Thoracic aorta (tissue), 2 donors: ENCODE data around the gene EVX1. TPM values are rescaled to one million over a fixed set of nuclear protein-coding genes. Genes with fewer than 3 reads are reported as not detected.

Experiments
- ATAC-seq: fragments of 150-250 bp; one replicate; pipeline ENCODE4 v1.8.0; 2017; ENCODE audit warnings: low read depth; ENCODE audit not compliant: insufficient number of reproducible peaks, low FRiP score
- DNase-seq: peaks from one replicate; pipeline ENCODE4 v3.0.0-alpha.2; 2020; ENCODE audit warnings: low spot score
- H3K27ac ChIP-seq, 2 donors: fragments of 200-600 bp; sonication (generic); 1 replicate in 1 of 2; 2 replicates in 1 of 2; pipeline ENCODE4 v1.5.1; 2016; ENCODE audit warnings: mild to moderate bottlenecking in 2 of 2, moderate library complexity in 2 of 2
- H3K27me3 ChIP-seq: fragments of 200-600 bp; sonication (generic); replicated peaks from 2 replicates; pipeline ENCODE4 v1.6.0; 2016; ENCODE audit warnings: mild to moderate bottlenecking; ENCODE audit not compliant: insufficient read depth
- H3K36me3 ChIP-seq: fragments of 200-600 bp; sonication (generic); one replicate; pipeline ENCODE4 v1.5.1; 2016
- H3K4me1 ChIP-seq, 2 donors: fragments of 200-600 bp; sonication (generic); 1 replicate in 1 of 2; 2 replicates in 1 of 2; pipeline versions ENCODE4 v1.5.1 to v1.6.0; 2016; ENCODE audit warnings: low read depth in 2 of 2, mild to moderate bottlenecking in 1 of 2; ENCODE audit not compliant: control insufficient read depth in 1 of 2
- H3K4me3 ChIP-seq: fragments of 200-600 bp; sonication (generic); 2 replicates; pipeline ENCODE4 v1.5.1; 2016; ENCODE audit warnings: mild to moderate bottlenecking
- H3K9me3 ChIP-seq: fragments of 200-600 bp; sonication (generic); 2 replicates; pipeline ENCODE4 v1.5.1; 2016
- CTCF ChIP-seq: fragments of 200-600 bp; sonication (generic); IDR thresholded peaks from one replicate; pipeline ENCODE4 v1.5.1; 2019; ENCODE audit warnings: antibody characterized with exemption
- total RNA-seq, 2 donors: library from RNA; depleted of rRNA; stranded (reverse); fragments of >200 nt; gene quantifications; one replicate each; pipeline versions ENCODE4 v1.1.0 to v1.2.3, GENCODE V29; 2016

EVX1 gene
- total RNA-seq, 2 donors from 2014 or later: not detected

- no peak for TF ChIP-seq CTCF
- H3K9me3 ChIP-seq: no peaks in the 10 kb centered on the region
- H3K27ac ChIP-seq: no peak overlapping the region
- no peak overlapping the region for H3K4me3 ChIP-seq
- no peak for DNase-seq
- H3K4me1 ChIP-seq: no peaks in the 10 kb centered on the region
- ATAC-seq: no peak
- no peaks in the 10 kb centered on the region for H3K36me3 ChIP-seq
- no peaks in the 10 kb centered on the region for H3K27me3 ChIP-seq
Measured at GRCh38 chr7:27262121-27262520, 19.5 kb downstream of the EVX1 start.

DNA sequence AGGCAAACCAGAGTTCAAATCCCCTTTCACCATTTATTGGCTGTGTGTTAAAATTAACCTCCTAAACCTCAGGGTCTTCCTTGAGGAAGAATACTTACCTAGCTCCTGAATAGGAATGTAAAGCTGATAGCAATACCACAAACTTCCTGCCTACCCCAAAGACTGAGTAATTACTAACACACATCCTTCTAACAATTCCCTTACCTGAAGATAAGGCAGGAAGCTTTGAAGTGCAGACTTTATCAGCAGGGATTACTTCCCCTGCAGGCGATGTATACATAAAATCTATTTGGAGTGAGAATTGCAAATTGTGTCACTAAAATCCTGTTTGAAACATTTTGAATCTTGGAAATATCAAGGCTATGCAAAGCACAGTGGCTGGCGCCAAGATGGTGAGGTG, 21.2 kb downstream of the EVX1 start:
- DNase-seq: no peak
- no peak for ATAC-seq
- H3K4me3 ChIP-seq: no peak overlapping the region

GRCh38 chr7:27269455-27269854, 26.9 kb downstream of the EVX1 start:
- Histone ChIP-seq H3K4me1 (no peaks in the 10 kb centered on the region), H3K27ac (no peak overlapping the region), H3K27me3 (no peaks in the 10 kb centered on the region), H3K9me3 (peaks cover 10% of the 10 kb centered on the region), H3K4me3 (no peak overlapping the region), H3K36me3 (no peaks in the 10 kb centered on the region)
- DNase-seq (no peak), ATAC-seq (no peak)
- no peak for TF ChIP-seq CTCF

More for the DNA sequence above, 21.2 kb downstream of the EVX1 start:
- Histone ChIP-seq H3K27me3 (no peaks in the 10 kb centered on the region), H3K36me3 (no peaks in the 10 kb centered on the region), H3K9me3 (no peaks in the 10 kb centered on the region), H3K27ac (no peak overlapping the region), H3K4me1 (no peaks in the 10 kb centered on the region)
- no peak for TF ChIP-seq CTCF

DNA sequence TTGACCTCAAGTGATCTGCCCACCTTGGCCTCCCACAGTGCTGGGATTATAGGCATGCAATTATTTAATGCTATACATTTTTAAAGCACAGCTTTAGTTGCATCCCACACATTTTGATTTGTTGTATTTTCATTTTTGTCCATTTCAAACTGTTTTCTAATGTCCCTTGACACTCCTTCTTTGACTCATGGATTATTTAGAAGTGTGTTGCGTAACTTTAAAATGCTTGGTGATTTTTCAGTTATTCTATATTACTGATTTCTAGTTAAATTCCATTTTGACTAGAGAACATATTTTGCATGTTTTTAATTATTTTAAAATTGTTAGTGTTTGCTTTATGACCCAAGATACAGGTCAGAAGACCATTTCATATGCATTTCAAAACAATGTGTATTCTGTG, 28.8 kb downstream of the EVX1 start:
- no peak overlapping the region for H3K27ac ChIP-seq
- no peak for TF ChIP-seq CTCF
- no peaks in the 10 kb centered on the region for H3K4me1 ChIP-seq

DNA sequence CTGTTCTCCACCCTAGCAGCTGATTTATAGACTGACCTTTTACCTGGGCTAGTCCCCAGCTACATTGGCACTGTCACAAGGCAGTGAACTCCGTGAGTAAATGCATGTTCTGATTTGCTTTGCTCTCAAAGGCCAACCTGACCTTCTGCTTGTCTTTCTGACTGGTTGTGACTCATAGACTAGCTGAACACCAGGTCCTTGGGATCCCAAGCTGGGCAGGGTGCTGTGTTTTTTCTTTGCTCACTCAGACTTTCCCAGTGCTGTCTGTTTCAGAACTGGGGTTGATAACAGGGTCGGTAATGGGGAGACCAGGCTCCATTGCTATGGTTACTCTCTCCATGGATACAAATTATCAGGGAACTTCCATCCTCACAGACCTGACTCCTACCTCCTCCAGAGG, 35.0 kb downstream of the EVX1 start:
- no peak for ATAC-seq

More for the DNA sequence above, 28.8 kb downstream of the EVX1 start:
- ATAC-seq (no peak), DNase-seq (no peak)
- Histone ChIP-seq H3K27me3 (no peaks in the 10 kb centered on the region), H3K36me3 (no peaks in the 10 kb centered on the region), H3K4me3 (no peak overlapping the region), H3K9me3 (peaks cover 10% of the 10 kb centered on the region)

More for the DNA sequence above, 35.0 kb downstream of the EVX1 start:
- H3K4me1 ChIP-seq: no peaks in the 10 kb centered on the region
- no peak overlapping the region for H3K27ac ChIP-seq
- H3K36me3 ChIP-seq: no peaks in the 10 kb centered on the region
- H3K27me3 ChIP-seq: no peaks in the 10 kb centered on the region
- no peak overlapping the region for H3K4me3 ChIP-seq
- no peak for DNase-seq
- no peaks in the 10 kb centered on the region for H3K9me3 ChIP-seq
- no peak for TF ChIP-seq CTCF
